ENCODE data around the gene ADD3.

ADD3 gene

DNA sequence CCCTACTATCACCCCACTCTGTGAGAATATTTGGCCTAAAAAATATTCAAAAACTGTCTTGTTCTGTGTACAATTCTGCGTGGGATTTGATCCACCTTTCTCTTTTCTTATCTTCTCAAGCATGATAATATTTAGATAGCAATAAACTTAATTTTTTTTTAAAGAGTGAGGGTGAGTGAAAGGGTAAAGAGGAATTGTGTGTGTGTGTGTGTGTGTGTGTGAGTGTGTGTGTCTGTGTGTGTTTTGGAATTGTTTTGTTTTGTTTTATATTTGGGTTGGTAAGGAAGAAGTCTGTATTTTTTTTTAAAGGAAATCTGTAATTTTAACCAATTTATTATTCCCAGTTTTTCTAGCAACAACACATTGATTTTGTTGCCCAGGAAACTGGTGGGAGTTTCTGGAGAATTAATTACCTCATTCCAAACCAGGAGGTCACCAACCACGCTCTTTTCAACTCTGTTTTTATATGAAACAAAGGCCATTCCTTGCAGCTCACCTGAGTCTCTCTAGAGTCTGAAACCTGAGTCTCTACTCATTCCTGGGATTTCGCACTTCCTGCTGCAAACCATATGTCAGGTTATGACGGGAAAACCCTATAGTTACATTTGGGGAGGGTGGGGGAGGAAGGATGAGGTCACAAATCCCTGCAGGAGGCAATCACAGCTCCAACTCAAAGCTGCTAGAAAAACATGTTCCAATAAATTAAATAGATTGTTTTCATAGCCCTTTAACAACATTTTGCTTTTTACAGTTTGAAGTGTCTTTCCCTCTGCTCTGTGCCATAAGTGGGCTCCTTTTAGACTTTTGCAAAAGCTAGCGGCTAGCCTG lies 46.4 kb upstream of the ADD3 start:
- intact Hi-C loops (cut with DNase I; ENCODE audit: low total_unique reads), result loop anchor here (10.0 kb wide), 1 partner anchor 77 kb away; no protein-coding TSS in a partner anchor
- peak overlapping the region; percentile 3 to 34 for H3K27ac ChIP-seq
- DNase-seq, result no peak

DNA sequence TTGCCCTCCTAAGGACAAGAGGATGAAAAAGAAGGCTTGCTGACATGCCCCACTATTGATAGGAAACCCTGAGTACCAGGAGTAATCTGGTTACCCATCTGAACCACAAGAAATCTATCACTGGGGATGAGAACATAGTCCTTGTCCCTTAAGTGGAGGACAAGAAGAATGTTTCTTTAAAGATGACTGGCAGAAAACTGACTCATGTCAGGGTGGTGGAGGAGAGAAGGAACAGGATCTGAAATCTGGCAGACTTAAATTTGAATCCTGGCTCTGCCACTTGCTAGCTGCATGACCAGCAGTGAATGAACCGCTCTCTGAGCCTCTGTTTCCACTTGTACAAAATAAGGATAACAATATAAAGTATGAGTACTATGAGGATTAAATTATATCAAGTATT lies 45.5 kb upstream of the ADD3 start:
- H3K4me1 ChIP-seq, result peaks cover 0 to 42% (median 26%) of the 10 kb centered on the region in 4 donors
- no peak for DNase-seq
- intact Hi-C loops (cut with DNase I; ENCODE audit: low total_unique reads), result loop anchor here (10.0 kb wide), 1 partner anchor 77 kb away; no protein-coding TSS in a partner anchor

More for the DNA sequence above, 46.4 kb upstream of the ADD3 start:
- Histone ChIP-seq H3K27me3 (no peaks in the 10 kb centered on the region), H3K4me1 (peaks cover 0 to 33% (median 19%) of the 10 kb centered on the region in 4 donors), H3K9me3 (no peaks in the 10 kb centered on the region), H3K36me3 (no peaks in the 10 kb centered on the region), H3K4me3 (no peak overlapping the region)
- TF ChIP-seq, protein P1, sequence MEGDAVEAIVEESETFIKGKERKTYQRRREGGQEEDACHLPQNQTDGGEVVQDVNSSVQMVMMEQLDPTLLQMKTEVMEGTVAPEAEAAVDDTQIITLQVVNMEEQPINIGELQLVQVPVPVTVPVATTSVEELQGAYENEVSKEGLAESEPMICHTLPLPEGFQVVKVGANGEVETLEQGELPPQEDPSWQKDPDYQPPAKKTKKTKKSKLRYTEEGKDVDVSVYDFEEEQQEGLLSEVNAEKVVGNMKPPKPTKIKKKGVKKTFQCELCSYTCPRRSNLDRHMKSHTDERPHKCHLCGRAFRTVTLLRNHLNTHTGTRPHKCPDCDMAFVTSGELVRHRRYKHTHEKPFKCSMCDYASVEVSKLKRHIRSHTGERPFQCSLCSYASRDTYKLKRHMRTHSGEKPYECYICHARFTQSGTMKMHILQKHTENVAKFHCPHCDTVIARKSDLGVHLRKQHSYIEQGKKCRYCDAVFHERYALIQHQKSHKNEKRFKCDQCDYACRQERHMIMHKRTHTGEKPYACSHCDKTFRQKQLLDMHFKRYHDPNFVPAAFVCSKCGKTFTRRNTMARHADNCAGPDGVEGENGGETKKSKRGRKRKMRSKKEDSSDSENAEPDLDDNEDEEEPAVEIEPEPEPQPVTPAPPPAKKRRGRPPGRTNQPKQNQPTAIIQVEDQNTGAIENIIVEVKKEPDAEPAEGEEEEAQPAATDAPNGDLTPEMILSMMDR (IDR thresholded peaks at IDR 0.05), result no peak

DNA sequence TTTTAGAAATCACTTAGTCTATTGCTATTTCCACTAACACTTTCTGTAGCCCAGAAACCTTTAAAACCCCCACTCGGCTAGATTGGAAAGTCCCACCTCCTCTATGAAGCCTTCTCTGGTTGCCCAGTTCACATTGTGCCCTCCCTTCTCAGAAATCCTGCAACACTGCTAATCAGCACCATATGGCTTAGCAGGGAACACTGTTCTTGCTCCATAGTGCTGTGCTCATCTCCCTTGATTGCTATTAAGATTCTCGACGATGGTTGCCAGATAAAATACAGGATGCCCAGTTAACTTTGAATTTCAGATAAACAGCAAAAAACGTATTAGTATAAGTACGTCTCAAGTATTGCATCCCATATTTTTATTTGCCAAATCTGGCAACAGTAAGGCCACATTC lies 44.3 kb upstream of the ADD3 start:
- H3K36me3 ChIP-seq, result no peaks in the 10 kb centered on the region
- DNase-seq, result no peak
- no peaks in the 10 kb centered on the region for H3K27me3 ChIP-seq
- TF ChIP-seq, protein P1 (IDR thresholded peaks at IDR 0.05), result no peak
- H3K27ac ChIP-seq, result no peak overlapping the region
- no peak overlapping the region for H3K4me3 ChIP-seq
- intact Hi-C loops (cut with DNase I; ENCODE audit: low total_unique reads), result loop anchor here (10.0 kb wide), 1 partner anchor 79 kb away; no protein-coding TSS in a partner anchor
- no peaks in the 10 kb centered on the region for H3K9me3 ChIP-seq
- peaks cover 0 to 51% (median 28%) of the 10 kb centered on the region in 4 donors for H3K4me1 ChIP-seq

More for the DNA sequence above, 45.5 kb upstream of the ADD3 start:
- no peaks in the 10 kb centered on the region for H3K27me3 ChIP-seq
- peak overlapping the region; percentile 3 to 34 for H3K27ac ChIP-seq
- no peak overlapping the region for H3K4me3 ChIP-seq
- TF ChIP-seq, protein P1 (IDR thresholded peaks at IDR 0.05), result no peak
- H3K36me3 ChIP-seq, result no peaks in the 10 kb centered on the region
- no peaks in the 10 kb centered on the region for H3K9me3 ChIP-seq

DNA sequence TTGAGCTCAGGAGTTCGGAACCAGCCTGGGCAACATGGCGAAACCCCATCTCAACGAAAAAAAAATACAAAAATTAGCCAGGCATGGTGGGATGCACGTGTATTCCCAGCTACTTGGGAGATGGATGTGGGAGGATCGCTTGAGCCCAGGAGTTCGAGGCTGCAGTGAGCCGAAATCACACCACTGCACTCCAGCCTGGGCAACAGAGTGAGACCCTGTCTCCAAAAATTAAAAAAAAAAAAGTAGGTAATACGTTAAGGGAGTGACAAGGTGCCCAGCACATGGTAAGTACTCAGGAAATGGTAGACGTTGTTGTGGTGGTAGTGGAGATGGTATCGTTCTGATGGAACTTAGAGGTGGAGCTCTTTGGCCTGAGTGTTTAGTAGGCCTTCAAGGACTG lies 43.5 kb upstream of the ADD3 start:
- Histone ChIP-seq H3K36me3 (no peaks in the 10 kb centered on the region), H3K4me1 (peaks cover 0 to 51% (median 27%) of the 10 kb centered on the region in 4 donors), H3K9me3 (no peaks in the 10 kb centered on the region), H3K4me3 (no peak overlapping the region), H3K27ac (no peak overlapping the region), H3K27me3 (no peaks in the 10 kb centered on the region)
- TF ChIP-seq, protein P1 (IDR thresholded peaks at IDR 0.05), result no peak
- DNase-seq, result no peak
- intact Hi-C loops (cut with DNase I; ENCODE audit: low total_unique reads), result loop anchor here (10.0 kb wide), 1 partner anchor 80 kb away; no protein-coding TSS in a partner anchor

DNA sequence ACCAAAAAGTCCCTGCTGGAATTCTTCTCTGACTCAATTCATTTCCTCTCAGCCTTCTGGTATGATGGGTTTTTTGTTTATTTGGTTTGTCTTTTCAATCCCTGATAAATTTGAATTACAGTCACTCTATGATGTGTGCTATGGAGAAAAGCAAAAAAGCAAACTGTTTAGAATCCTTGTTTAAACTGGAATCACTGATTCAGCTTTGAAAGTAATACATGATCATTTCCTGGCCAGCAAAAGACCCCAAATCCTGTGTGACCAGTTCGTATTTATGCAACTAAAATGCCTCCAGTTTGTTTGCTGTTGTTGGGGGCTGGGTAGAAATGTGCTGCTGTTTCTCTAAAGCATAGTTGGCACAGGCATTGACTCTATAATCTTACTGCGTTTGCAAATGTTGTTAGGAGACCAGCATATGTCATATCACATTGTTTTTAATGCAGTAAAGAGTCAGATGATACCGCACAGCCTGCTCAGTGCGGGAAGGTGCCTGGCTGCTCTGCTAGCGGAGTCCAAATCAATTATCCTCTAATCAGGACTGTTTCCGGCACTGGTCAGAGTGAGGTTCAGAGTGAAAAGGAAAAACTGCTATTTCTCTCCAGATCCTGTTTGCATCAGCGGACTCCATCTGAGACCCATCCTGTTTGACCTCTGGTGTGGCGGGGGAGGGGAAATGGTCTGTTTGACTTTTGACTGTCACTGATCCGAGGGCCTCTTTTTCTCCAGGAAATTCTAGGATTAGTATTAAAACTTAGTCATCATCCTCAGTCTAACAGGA lies 40.6 kb upstream of the ADD3 start:
- H3K4me1 ChIP-seq, result peaks cover 0 to 42% (median 24%) of the 10 kb centered on the region in 4 donors
- no peaks in the 10 kb centered on the region for H3K27me3 ChIP-seq
- H3K27ac ChIP-seq, result peak overlapping the region in 1 of 2 donors; percentile 31
- DNase-seq, result no peak
- TF ChIP-seq, protein P1 (IDR thresholded peaks at IDR 0.05), result no peak
- no peaks in the 10 kb centered on the region for H3K9me3 ChIP-seq
- intact Hi-C loops (cut with DNase I; ENCODE audit: low total_unique reads), result loop anchor here (10.0 kb wide), 1 partner anchor 82 kb away; no protein-coding TSS in a partner anchor
- H3K4me3 ChIP-seq, result no peak overlapping the region
- no peaks in the 10 kb centered on the region for H3K36me3 ChIP-seq

All from tibial artery (tissue), 4 donors.